RWPE1 (cell line): ENCODE measurements around the gene PAK5.
"Not testable (repeated sequence)": the region's sequence is repeated elsewhere in the genome, so short reads cannot be mapped to it uniquely, and the experiment has no call there.

Source experiments
- CTCF ChIA-PET: fragments of 350-600 bp; sonication (Branson Sonifier 250); formaldehyde crosslinking; extraction: SDS; loops from one replicate; lab custom pipeline; 2021; lab: Yijun Ruan, JAX
- POLR2A ChIA-PET: fragments of 400-600 bp; formaldehyde crosslinking; extraction: SDS; loops from one replicate; lab custom pipeline; 2020; ENCODE audit warnings: antibody characterized with exemption; ENCODE audit not compliant: low non-redundant PET; lab: Yijun Ruan, JAX
- DNase-seq: peaks from one replicate; pipeline ENCODE4 v3.0.0; 2012; ENCODE audit warnings: low spot score
- H3K27ac ChIP-seq: fragments of 450-650 bp; 2 replicates; pipeline ENCODE4 v1.5.1; 2017
- CTCF ChIP-seq: fragments of 450-650 bp; conservative IDR thresholded peaks from 2 replicates; pipeline ENCODE4 v1.5.1; 2017; ENCODE audit warnings: low read depth, mild to moderate bottlenecking

The PAK5 gene

DNA sequence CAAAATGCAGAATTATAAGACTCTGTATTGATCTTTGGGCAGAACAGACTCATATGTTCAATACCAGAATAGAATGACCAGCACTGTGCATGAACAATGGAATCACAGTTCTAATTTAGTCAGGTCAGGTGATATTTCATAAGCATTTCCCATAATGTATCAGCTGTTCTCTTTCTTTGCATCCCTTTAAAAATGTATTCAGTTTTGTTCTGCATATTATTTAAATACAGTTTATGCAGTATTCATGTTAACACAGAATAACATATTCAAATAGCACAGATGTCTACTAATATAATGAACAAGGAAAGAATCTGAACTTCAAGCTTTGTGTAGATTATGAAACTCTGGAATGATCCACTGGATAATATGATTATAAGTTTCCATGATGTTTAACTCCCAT is 196.0 kb downstream of the PAK5 start:
- no peak overlapping the region for H3K27ac ChIP-seq
- ChIA-PET POLR2A (no interaction called here), CTCF (interaction anchor here (0.5 to 1.1 kb wide), 4 partner anchors 25 to 1901 kb away, joined by 3 to 8 read pairs (median 4); no protein-coding TSS in a partner anchor)
- TF ChIP-seq CTCF = no peak
- DNase-seq = no peak

GRCh38 chr20:9641499-9642000 is 197.3 kb downstream of the PAK5 start:
- CTCF ChIA-PET, DNase-seq, H3K27ac ChIP-seq, POLR2A ChIA-PET: not testable (repeated sequence)

- no peak overlapping the region for H3K27ac ChIP-seq
- TF ChIP-seq CTCF = no peak
- no peak for DNase-seq
- POLR2A ChIA-PET = no interaction called here
- CTCF ChIA-PET = interaction anchor here (0.8 kb wide), 1 partner anchor 20 kb away, joined by 3 read pairs; no protein-coding TSS in a partner anchor
Measured at GRCh38 chr20:9637889-9638288, 201.0 kb downstream of the PAK5 start.

DNA sequence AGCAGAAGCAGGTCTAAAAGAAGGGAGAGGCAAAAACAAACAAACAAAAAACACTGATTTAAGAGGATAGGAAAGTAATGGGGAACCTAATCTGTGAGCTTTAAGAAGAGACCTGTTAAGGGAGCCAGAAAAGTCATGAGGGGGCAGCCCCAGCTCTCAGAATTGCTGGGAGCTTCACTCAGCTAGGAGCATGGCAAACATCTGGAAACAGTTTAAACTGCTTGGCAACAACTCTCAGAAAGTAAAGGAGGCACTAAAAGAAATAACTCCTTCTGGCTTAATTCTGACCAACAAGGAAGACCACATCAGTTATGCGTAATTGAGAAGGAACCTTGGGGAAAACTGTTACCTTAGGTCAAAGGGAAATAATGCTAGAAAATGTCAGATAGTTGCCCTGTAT is 203.1 kb downstream of the PAK5 start:
- CTCF ChIA-PET = interaction anchor here (0.6 to 0.7 kb wide), 2 partner anchors 607 to 750 kb away, joined by 3 to 4 read pairs; no protein-coding TSS in a partner anchor
- DNase-seq = no peak
- no peak overlapping the region for H3K27ac ChIP-seq
- POLR2A ChIA-PET = no interaction called here
- no peak for TF ChIP-seq CTCF

GRCh38 chr20:9634327-9634726 is 204.5 kb downstream of the PAK5 start:
- no peak for DNase-seq
- POLR2A ChIA-PET = no interaction called here
- H3K27ac ChIP-seq = no peak overlapping the region
- CTCF ChIA-PET = no interaction called here
- no peak for TF ChIP-seq CTCF

- no peak overlapping the region for H3K27ac ChIP-seq
- no peak for TF ChIP-seq CTCF
- POLR2A ChIA-PET = no interaction called here
- CTCF ChIA-PET = interaction anchor here (0.6 to 0.7 kb wide), 2 partner anchors 90 to 95 kb away, joined by 3 read pairs; no protein-coding TSS in a partner anchor
- no peak for DNase-seq
Measured at GRCh38 chr20:9632991-9633390, 205.9 kb downstream of the PAK5 start.

- H3K27ac ChIP-seq = no peak overlapping the region
- TF ChIP-seq CTCF = no peak
- CTCF ChIA-PET = no interaction called here
- POLR2A ChIA-PET = no interaction called here
- no peak for DNase-seq
Measured at GRCh38 chr20:9632265-9632664, 206.6 kb downstream of the PAK5 start.
